B cell (primary cell): ENCODE results near the gene SAP130. TPM values are rescaled to one million over a fixed set of nuclear protein-coding genes. Genes with fewer than 3 reads are reported as not detected.

Source experiments
- ATAC-seq: fragments of 200-7000 bp; cut with Tn5 transposase; one replicate; pipeline ENCODE4 v1.10.0; 2021; ENCODE audit warnings: low read depth, mild to moderate bottlenecking, moderate number of reproducible peaks, moderate library complexity
- CTCF ChIA-PET: fragments of 350-600 bp; sonication (Branson Sonifier 250); formaldehyde crosslinking; loops from one replicate; lab custom pipeline; 2021; ENCODE audit warnings: antibody characterized with exemption, inconsistent platforms; lab: Charles Lee
- POLR2A ChIA-PET: fragments of 350-600 bp; sonication (Branson Sonifier 250); formaldehyde crosslinking; loops from one replicate; lab custom pipeline; 2021; ENCODE audit warnings: antibody characterized with exemption; lab: Charles Lee
- DNase-seq: peaks from one replicate; pipeline ENCODE4 v3.0.0; 2013
- H2AFZ ChIP-seq: 2 replicates; pipeline ENCODE4 v1.6.1; 2012; ENCODE audit warnings: mild to moderate bottlenecking, low read depth, low read length; ENCODE audit not compliant: insufficient read depth, poor library complexity, severe bottlenecking
- H3K27ac ChIP-seq, 2 donors: 1 replicate in 1 of 2; 2 replicates in 1 of 2; pipeline ENCODE4 v1.5.1; 2012 to 2013; ENCODE audit warnings: low read length in 2 of 2, mild to moderate bottlenecking in 2 of 2, moderate library complexity in 1 of 2
- H3K27me3 ChIP-seq, 4 experiments: fragments of 200-600 bp in 1 of 4; sonication (generic) in 1 of 4; replicated peaks in 1 of 4; 1 replicate in 2 of 4; 2 replicates in 2 of 4; pipeline versions ENCODE4 v1.6.1 to v1.7.0; 2013 to 2016; ENCODE audit warnings: low read length in 3 of 4, mild to moderate bottlenecking in 2 of 4, mixed read lengths in 1 of 4, moderate library complexity in 1 of 4; ENCODE audit not compliant: insufficient read depth in 4 of 4, control insufficient read depth in 3 of 4; ENCODE audit errors: control extremely low read depth in 1 of 4
- H3K36me3 ChIP-seq, 2 experiments: replicated peaks in 1 of 2; 1 replicate in 1 of 2; 2 replicates in 1 of 2; pipeline versions ENCODE4 v1.6.1 to v1.7.1; 2013; ENCODE audit warnings: low read length in 1 of 2; ENCODE audit not compliant: insufficient read depth in 2 of 2, control insufficient read depth in 1 of 2; ENCODE audit errors: control extremely low read depth in 1 of 2, extremely low read depth in 1 of 2
- H3K4me1 ChIP-seq, 2 donors: fragments of 200-600 bp in 1 of 2; sonication (generic) in 1 of 2; 1 replicate in 1 of 2; 2 replicates in 1 of 2; pipeline versions ENCODE4 v1.5.1 to v1.6.1; 2013 to 2017; ENCODE audit warnings: low read length in 2 of 2; ENCODE audit not compliant: control insufficient read depth in 2 of 2, insufficient read depth in 2 of 2
- H3K4me2 ChIP-seq: replicated peaks from 2 replicates; pipeline ENCODE3; 2012; ENCODE audit warnings: mild to moderate bottlenecking, low read depth, low read length; ENCODE audit not compliant: poor library complexity, severe bottlenecking
- H3K4me3 ChIP-seq, 5 experiments: fragments of 200-600 bp in 1 of 5; sonication (generic) in 1 of 5; 1 replicate in 3 of 5; 2 replicates in 2 of 5; pipeline versions ENCODE4 v1.5.1 to v1.7.0; 2011 to 2016; ENCODE audit warnings: low read length in 4 of 5, mild to moderate bottlenecking in 4 of 5, low read depth in 2 of 5, control low read depth in 1 of 5, moderate library complexity in 1 of 5; ENCODE audit not compliant: insufficient read depth in 1 of 5; ENCODE audit errors: control extremely low read depth in 1 of 5, extremely low read depth in 1 of 5
- H3K79me2 ChIP-seq: fragments of 200-600 bp; sonication (generic); one replicate; pipeline ENCODE4 v1.6.0; 2016; ENCODE audit warnings: low read length; ENCODE audit not compliant: control insufficient read depth, insufficient read depth
- H3K9ac ChIP-seq: fragments of 200-600 bp; sonication (generic); 2 replicates; pipeline ENCODE4 v1.6.1; 2017; ENCODE audit warnings: mild to moderate bottlenecking, low read length, moderate library complexity
- H3K9me3 ChIP-seq, 3 donors: one replicate each; pipeline versions ENCODE4 v1.6.1 to v1.7.1; 2013; ENCODE audit warnings: low read length in 2 of 3; ENCODE audit not compliant: control insufficient read depth in 2 of 3, insufficient read depth in 1 of 3; ENCODE audit errors: control extremely low read depth in 1 of 3
- H4K20me1 ChIP-seq: 2 replicates; pipeline ENCODE4 v1.6.0; 2012; ENCODE audit warnings: mild to moderate bottlenecking, low read length; ENCODE audit not compliant: insufficient read depth, control insufficient read depth, poor library complexity, severe bottlenecking
- H3K27ac Mint-ChIP-seq: one replicate; pipeline ENCODE4 v1.8.0; 2021; ENCODE audit warnings: mixed read lengths
- H3K27me3 Mint-ChIP-seq: one replicate; pipeline ENCODE4 v1.8.0; 2021; ENCODE audit warnings: mixed read lengths
- H3K4me1 Mint-ChIP-seq: one replicate; pipeline ENCODE4 v1.8.0; 2021; ENCODE audit warnings: mixed read lengths
- H3K4me3 Mint-ChIP-seq: one replicate; pipeline ENCODE4 v1.8.0; 2021; ENCODE audit warnings: mixed read lengths
- H3K9me3 Mint-ChIP-seq: one replicate; pipeline ENCODE4 v1.8.0; 2022; ENCODE audit warnings: mixed read lengths; ENCODE audit not compliant: insufficient read depth
- CTCF ChIP-seq: fragments of 200-600 bp; IDR thresholded peaks from one replicate; pipeline ENCODE4 v1.8.0; 2022; ENCODE audit warnings: antibody characterized with exemption, mild to moderate bottlenecking
- EZH2 ChIP-seq: IDR thresholded peaks from 2 replicates; pipeline ENCODE4 v1.6.1; 2012; ENCODE audit warnings: borderline replicate concordance, low read depth, mild to moderate bottlenecking, moderate library complexity, low read length; ENCODE audit not compliant: insufficient read depth, poor library complexity, severe bottlenecking
- WGBS: methylation state at CpG from one replicate; pipeline ENCODE4 v1.1.5; 2013; ENCODE audit warnings: missing lambda C conversion rate; ENCODE audit not compliant: insufficient coverage; 5-methylcytosine and 5-hydroxymethylcytosine counted together
- intact Hi-C: fragments of 100-400 bp; cut with micrococcal nuclease; formaldehyde crosslinking; loops from one replicate; pipeline ENCODE4 v1.10.0; 2022
- polyA plus RNA-seq: library from polyadenylated mRNA; depleted of rRNA; stranded (reverse); fragments of >200 nt; gene quantifications from 2 replicates; pipeline ENCODE4 v1.2.3, GENCODE V29; 2012
- small RNA-seq: library from RNA; depleted of rRNA; stranded (forward); fragments of <200 nt; gene quantifications from one replicate; pipeline ENCODE3, GENCODE V24; 2012; ENCODE audit warnings: low replicate concordance, low read depth; ENCODE audit not compliant: insufficient read length
- total RNA-seq, 2 donors: library from RNA; stranded (reverse); fragments of 120-200 nt in 1 of 2; gene quantifications; 1 replicate in 1 of 2; 2 replicates in 1 of 2; pipeline versions ENCODE4 v1.2.3 to v1.2.4, GENCODE V29; 2013 to 2022

The SAP130 gene
- total and polyA plus RNA-seq, 2 donors (not counting 1 experiment from before 2014, with no cell fraction given), result 13.4 to 40.1 TPM

- POLR2A ChIA-PET, result no interaction called here
- TF ChIP-seq EZH2 (no peak), CTCF (no peak)
- no peak overlapping the region for H3K27ac ChIP-seq
Measured at GRCh38 chr2:127893033-127893432, 134.8 kb downstream of the SAP130 start.

GRCh38 chr2:127891811-127892210 is 136.0 kb downstream of the SAP130 start:
- Mint-ChIP-seq H3K9me3 (no peaks in the 10 kb centered on the region), H3K27me3 (no peaks in the 10 kb centered on the region), H3K4me3 (no peak overlapping the region), H3K4me1 (peaks cover 9% of the 10 kb centered on the region), H3K27ac (no peak overlapping the region)
- DNase-seq (no peak), ATAC-seq (no peak)
- peaks cover 10% of the 10 kb centered on the region for H3K79me2 ChIP-seq
- CTCF ChIA-PET, result no interaction called here
- no peak overlapping the region for H3K27ac ChIP-seq
- H2AFZ ChIP-seq, result no peak overlapping the region
- no peaks in the 10 kb centered on the region for H3K9me3 ChIP-seq
- no peaks in the 10 kb centered on the region for H3K27me3 ChIP-seq
- H3K4me3 ChIP-seq, result no peak overlapping the region
- POLR2A ChIA-PET, result no interaction called here
- H3K36me3 ChIP-seq, result peaks cover 0 to 1% of the 10 kb centered on the region in 2 experiments
- no peak overlapping the region for H3K9ac ChIP-seq
- no peaks in the 10 kb centered on the region for H4K20me1 ChIP-seq
- H3K4me1 ChIP-seq, result peaks cover 6 to 10% of the 10 kb centered on the region in 2 donors
- TF ChIP-seq CTCF (no peak), EZH2 (no peak)
- 67% methylated on average over 1 of the region's 5 CpGs for WGBS
- no peak overlapping the region for H3K4me2 ChIP-seq
- intact Hi-C loops, result no loop called here

More at GRCh38 chr2:127893033-127893432, 134.8 kb downstream of the SAP130 start:
- no peak overlapping the region for H3K4me3 Mint-ChIP-seq
- intact Hi-C loops, result no loop called here
- no peaks in the 10 kb centered on the region for H3K27me3 ChIP-seq
- no peak overlapping the region for H3K27ac Mint-ChIP-seq
- peaks cover 10 to 11% of the 10 kb centered on the region in 2 donors for H3K4me1 ChIP-seq
- DNase-seq, result no peak
- H3K27me3 Mint-ChIP-seq, result no peaks in the 10 kb centered on the region
- 82% methylated on average over 14 of the region's 14 CpGs for whole genome bisulfite sequencing
- no peaks in the 10 kb centered on the region for H4K20me1 ChIP-seq
- peaks cover 10% of the 10 kb centered on the region for H3K4me1 Mint-ChIP-seq
- H3K9me3 Mint-ChIP-seq, result no peaks in the 10 kb centered on the region
- CTCF ChIA-PET, result no interaction called here
- no peak for ATAC-seq
- H3K79me2 ChIP-seq, result peaks cover 4% of the 10 kb centered on the region
- no peak overlapping the region for H3K9ac ChIP-seq
- H3K9me3 ChIP-seq, result no peaks in the 10 kb centered on the region
- H3K4me3 ChIP-seq, result no peak overlapping the region
- H2AFZ ChIP-seq, result no peak overlapping the region
- H3K36me3 ChIP-seq, result peaks cover 0 to 1% of the 10 kb centered on the region in 2 experiments
- H3K4me2 ChIP-seq, result no peak overlapping the region

Small RNAs within 50 kb of the gene (small RNA-seq; reads per million reads assigned to genes)
- gene AC012306.1 (not detected), gene AC108059.3 (not detected), gene RF00019 (not detected)

Other genes with a start within 250 kb of the SAP130 start
- gene WDR33, start 216.9 kb downstream of the SAP130 start, total RNA-seq, result 95.2 and 101 TPM in 2 replicates
- gene WDR33, start 216.9 kb downstream of the SAP130 start, polyA plus RNA-seq, result 17.2 and 19.9 TPM in 2 replicates
- gene POLR2D, start 169.9 kb downstream of the SAP130 start, total RNA-seq, result 24.9 and 27.9 TPM in 2 replicates
- gene POLR2D, start 169.9 kb downstream of the SAP130 start, polyA plus RNA-seq, result 8.4 and 11.2 TPM in 2 replicates
- 15.2 and 15.8 TPM in 2 replicates for gene AMMECR1L, start 142.1 kb downstream of the SAP130 start, total RNA-seq
- 8.3 and 12.5 TPM in 2 replicates for gene AMMECR1L, start 142.1 kb downstream of the SAP130 start, polyA plus RNA-seq
- 42.1 and 44.1 TPM in 2 replicates for gene UGGT1, start 63.1 kb upstream of the SAP130 start, total RNA-seq
- 8.5 and 14.9 TPM in 2 replicates for gene UGGT1, start 63.1 kb upstream of the SAP130 start, polyA plus RNA-seq